Stimulated activated CD8-positive, alpha-beta memory T cell treated with anti-CD3 and anti-CD28 coated beads, Interleukin-2, amount 100 ng/mL, for 1 hour (primary cell): ENCODE measurements around the gene NLRP11.

Experiments used
- DNase-seq, 2 donors: peaks; one replicate each; pipeline ENCODE4 v3.0.0-alpha.2; 2020; ENCODE audit warnings: low read depth in 2 of 2

Gene NLRP11

DNA sequence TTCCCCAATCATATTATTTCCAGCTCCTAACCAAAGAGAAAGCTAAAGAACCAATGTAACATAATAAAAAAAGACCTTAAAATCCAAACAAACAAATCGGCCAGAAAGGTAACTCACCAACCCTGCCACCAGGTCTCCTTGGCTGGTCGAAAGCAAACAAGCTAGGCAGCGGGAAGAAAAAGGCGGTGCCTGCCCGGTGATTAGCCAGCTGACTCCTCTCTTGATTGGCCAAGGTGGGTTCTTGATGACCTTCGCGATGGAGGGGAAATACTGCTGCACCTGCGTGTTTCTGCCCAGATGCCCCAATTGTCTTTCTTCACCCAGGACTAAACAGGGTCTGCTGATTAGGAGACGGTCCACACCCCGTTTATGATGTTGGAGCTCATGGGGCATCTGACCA, at the start of gene NLRP11:
NLRP11 (minus strand) TSS at position 154 of the 400 bp plus-strand sequence. CDS start 13,825 bp downstream, outside the sequence.
- no peak for DNase-seq

DNA sequence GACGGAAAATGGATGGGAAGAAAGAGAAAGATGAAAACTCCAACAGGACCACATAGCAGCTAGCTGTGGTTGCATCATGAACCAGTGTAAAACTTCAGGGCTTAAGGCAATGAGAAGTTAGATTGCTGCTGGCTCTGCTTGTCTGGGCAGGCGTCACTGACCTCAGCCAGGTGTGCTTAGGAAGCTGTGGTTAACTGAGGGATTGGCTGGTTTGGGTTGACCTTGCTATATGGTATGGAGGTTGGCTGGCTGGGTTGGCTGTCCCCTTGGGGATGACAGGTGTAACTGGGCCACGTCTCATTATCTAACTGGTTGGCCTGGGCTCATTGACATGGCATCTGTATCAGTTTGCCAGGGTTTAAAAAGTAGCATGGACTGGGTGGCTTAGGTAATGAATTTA, 45.4 kb upstream of the NLRP11 start:
- DNase-seq: no peak

GRCh38 chr19:55870736-55871135, 38.9 kb upstream of the NLRP11 start:
- DNase-seq: no peak

GRCh38 chr19:55867101-55867500, 35.3 kb upstream of the NLRP11 start:
- no peak for DNase-seq

GRCh38 chr19:55866521-55866920, 34.7 kb upstream of the NLRP11 start:
- DNase-seq: no peak

DNA sequence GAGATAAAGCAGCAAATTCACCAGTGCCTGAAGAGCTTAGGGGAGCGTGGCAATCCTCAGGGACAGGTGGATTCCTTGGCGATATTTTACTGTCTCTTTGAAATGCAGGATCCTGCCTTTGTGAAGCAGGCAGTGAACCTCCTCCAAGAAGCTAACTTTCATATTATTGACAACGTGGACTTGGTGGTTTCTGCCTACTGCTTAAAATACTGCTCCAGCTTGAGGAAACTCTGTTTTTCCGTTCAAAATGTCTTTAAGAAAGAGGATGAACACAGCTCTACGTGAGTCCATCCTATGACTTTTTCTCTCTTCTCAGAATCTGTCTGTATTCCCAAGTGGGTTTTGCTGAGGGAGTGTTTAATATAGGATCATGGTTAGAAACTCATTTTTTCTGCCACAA, 27.2 kb upstream of the NLRP11 start:
- no peak for DNase-seq

DNA sequence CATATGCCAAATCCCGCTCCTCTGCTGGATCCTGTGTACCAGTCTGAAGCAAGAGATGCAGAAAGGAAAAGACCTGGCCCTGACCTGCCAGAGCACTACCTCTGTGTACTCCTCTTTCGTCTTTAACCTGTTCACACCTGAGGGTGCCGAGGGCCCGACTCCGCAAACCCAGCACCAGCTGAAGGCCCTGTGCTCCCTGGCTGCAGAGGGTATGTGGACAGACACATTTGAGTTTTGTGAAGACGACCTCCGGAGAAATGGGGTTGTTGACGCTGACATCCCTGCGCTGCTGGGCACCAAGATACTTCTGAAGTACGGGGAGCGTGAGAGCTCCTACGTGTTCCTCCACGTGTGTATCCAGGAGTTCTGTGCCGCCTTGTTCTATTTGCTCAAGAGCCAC, 26.6 kb upstream of the NLRP11 start:
- no peak for DNase-seq

- DNase-seq: no peak
These were observed 26.2 kb upstream of the NLRP11 start for GRCh38 chr19:55857974-55858373.

DNA sequence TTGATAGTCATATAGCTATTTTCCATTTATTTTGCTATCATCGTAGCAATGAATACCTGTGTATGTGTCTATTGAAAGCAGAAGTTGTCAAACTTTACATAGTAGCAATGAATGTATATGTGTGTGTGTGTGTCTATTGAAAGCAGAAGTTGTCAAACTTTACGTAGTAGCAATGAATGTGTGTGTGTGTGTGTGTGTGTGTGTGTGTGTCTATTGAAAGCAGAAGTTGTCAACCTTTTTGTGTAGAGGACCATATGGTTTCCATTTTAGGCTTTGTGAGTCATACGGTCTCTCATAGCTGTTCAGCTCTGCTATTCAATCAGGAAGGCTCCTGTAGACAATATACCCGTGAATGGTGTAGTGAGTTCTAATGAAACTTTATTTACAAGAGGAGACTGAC, 25.4 kb upstream of the NLRP11 start:
- DNase-seq: no peak

GRCh38 chr19:55855160-55855559, 23.4 kb upstream of the NLRP11 start:
- no peak for DNase-seq

DNA sequence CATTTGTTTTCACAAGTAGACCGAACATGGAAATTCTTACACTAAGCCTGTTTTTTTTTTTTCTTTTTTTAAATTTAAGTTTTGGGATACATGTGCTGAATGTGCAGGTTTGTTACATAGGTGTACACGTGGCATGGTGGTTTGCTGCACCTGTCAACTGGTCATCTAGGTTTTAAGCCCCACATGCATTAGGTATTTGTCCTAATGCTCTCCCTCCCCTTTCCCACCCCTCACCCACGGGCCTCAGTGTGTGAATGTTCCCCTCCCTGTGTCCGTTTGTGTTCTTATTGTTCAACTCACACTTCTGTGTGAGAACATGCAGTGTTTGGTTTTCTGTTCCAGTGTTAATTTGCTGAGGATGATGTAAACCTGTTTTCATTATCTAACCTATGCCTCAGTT, 7.1 kb upstream of the NLRP11 start:
- no peak for DNase-seq

DNA sequence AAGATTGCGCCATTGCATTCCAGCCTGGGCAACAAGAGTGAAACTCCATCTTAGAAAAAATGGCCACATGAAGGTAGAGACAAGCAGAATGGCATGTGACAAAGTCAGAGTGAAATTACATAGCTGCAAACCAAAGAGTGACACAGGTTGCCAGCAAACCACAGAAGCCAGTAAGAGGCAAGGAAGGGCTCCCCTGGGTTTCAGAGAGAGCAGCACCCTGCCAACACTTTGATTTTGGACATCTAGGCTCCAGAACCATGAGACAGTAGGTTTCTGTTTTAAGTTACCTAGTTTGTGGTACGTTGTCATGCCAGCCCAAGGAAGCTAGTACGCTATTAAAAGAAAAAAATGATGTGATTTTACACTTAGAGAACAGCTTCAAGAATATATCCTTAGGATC, 6.5 kb upstream of the NLRP11 start:
- no peak for DNase-seq

GRCh38 chr19:55836340-55836739, 4.5 kb upstream of the NLRP11 start, which contains the start of gene NLRP4:
NLRP4 (plus strand) TSS chr19:55836540; CDS start chr19:55852081, 15,541 bp downstream.
- DNase-seq: no peak

- no peak for DNase-seq
These were observed 877 bp upstream of the NLRP11 start for GRCh38 chr19:55832676-55833075.

GRCh38 chr19:55830656-55831055, 1.1 kb downstream of the NLRP11 start:
- no peak for DNase-seq

DNA sequence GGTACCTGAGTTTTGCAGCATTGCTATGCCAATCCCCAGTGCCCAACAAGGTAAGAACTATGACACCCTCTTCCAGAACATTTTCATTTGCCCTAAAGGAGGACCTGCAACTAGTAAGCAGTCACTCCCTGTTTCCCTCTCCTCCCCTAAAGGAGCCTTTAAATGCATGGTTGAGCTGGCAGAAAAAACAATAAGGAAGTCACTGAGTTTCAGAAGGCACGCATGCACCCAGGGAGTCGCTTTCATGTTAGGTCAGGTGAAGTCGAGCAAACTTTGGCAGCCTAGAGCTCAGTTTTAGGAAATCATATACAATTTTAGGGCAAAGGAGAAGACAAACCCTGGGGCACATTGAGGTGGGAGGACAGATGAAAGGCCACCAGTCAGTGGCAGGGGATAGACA, 11.8 kb downstream of the NLRP11 start:
- no peak for DNase-seq

- no peak for DNase-seq
These were observed 17.9 kb downstream of the NLRP11 start for GRCh38 chr19:55813906-55814305.

- DNase-seq: no peak
These were observed 19.4 kb downstream of the NLRP11 start for GRCh38 chr19:55812449-55812848.

GRCh38 chr19:55811340-55811739, 20.5 kb downstream of the NLRP11 start:
- DNase-seq: no peak

GRCh38 chr19:55809381-55810058, 22.3 kb downstream of the NLRP11 start:
- peak in 1 of 2 donors; percentile 1 for DNase-seq

DNA sequence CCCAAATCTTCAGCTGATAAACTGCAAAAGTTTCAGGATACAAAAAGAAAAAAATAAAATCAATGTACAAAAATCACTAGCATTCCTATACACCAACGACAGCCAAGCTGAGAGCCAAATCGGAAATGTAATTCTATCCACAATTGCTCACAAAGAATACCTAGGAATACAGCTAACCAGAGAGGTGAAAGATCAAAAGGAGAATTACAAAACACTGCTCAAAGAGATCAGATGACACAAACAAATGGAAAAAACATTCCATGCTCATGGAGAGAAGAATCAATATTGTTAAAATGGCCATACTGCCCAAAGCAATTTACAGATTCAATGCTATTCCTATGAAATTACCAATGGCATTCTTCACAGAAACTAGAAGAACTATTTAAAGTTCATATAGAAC, 29.5 kb downstream of the NLRP11 start:
- no peak for DNase-seq

DNA sequence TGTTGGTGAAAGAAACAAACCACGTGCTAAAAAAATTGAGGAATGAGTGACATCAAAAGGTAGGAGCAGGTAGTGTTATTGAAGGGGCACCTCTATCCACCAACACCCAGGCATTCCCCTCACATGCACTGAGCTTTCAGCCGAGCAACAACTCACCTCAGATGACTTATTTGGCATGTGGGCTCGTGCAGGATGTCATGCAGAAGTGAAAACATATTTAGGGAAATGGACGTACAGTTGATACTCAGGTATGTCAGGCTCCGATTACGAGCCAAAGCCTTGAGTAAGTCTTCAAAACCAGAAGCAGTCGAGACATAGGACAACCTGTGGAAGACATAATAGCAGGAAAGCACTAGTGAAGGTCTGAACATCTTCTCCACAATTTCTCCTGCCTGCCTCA, 30.4 kb downstream of the NLRP11 start:
- DNase-seq: no peak

DNA sequence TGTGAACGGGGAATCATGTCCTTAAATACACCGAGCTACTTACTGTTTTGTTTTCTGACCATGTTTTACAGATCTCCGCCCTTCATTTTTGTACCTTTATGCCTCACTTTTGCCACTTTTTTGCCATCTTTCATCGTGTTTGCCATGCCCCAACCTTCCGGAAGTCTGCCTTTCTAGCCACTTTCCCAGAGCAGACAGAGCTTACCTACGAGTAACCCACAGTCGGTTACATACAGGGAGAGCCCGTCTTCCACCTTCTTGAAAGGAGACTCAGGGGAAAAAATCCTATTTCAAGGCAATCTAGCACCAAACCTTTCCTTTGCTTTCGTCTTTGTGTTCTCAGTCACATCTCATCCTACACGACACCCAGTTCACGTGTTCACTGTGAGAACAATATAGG, 36.8 kb downstream of the NLRP11 start:
- DNase-seq: no peak

- no peak for DNase-seq
These were observed 50.7 kb downstream of the NLRP11 start for GRCh38 chr19:55781112-55781511.
